ENCODE measurements around the gene ARMC3.
"Not testable (repeated sequence)": the region's sequence is repeated elsewhere in the genome, so short reads cannot be mapped to it uniquely, and the experiment has no call there.

ARMC3 gene

GRCh38 chr10:22899307-22899706, 28.5 kb upstream of the ARMC3 start:
- no peak for DNase-seq (ENCODE audit: low read depth)
- TF ChIP-seq CTCF (IDR thresholded peaks at IDR 0.05; ENCODE audit: control insufficient read depth, insufficient read depth, low read depth, low read length, missing control alignments): no peak
- H3K4me3 ChIP-seq (ENCODE audit: control insufficient read depth, low read depth, low read length): no peak overlapping the region

GRCh38 chr10:22899775-22900174, 28.1 kb upstream of the ARMC3 start:
- H3K4me3 ChIP-seq (ENCODE audit: control insufficient read depth, low read depth, low read length): no peak overlapping the region
- no peak for TF ChIP-seq CTCF (IDR thresholded peaks at IDR 0.05; ENCODE audit: control insufficient read depth, insufficient read depth, low read depth, low read length, missing control alignments)
- DNase-seq (ENCODE audit: low read depth): no peak

GRCh38 chr10:22900841-22901601, 26.8 kb upstream of the ARMC3 start:
- no peak for TF ChIP-seq CTCF (IDR thresholded peaks at IDR 0.05; ENCODE audit: control insufficient read depth, insufficient read depth, low read depth, low read length, missing control alignments)
- no peak for DNase-seq (ENCODE audit: low read depth)
- no peak overlapping the region for H3K4me3 ChIP-seq (ENCODE audit: control insufficient read depth, low read depth, low read length)

- not testable (repeated sequence) for H3K4me3 ChIP-seq (ENCODE audit: control insufficient read depth, low read depth, low read length); DNase-seq (ENCODE audit: low read depth)
Observed at GRCh38 chr10:22902147-22902546, 25.7 kb upstream of the ARMC3 start.

- DNase-seq (ENCODE audit: low read depth): no peak
- H3K4me3 ChIP-seq (ENCODE audit: control insufficient read depth, low read depth, low read length): no peak overlapping the region
- no peak for TF ChIP-seq CTCF (IDR thresholded peaks at IDR 0.05; ENCODE audit: control insufficient read depth, insufficient read depth, low read depth, low read length, missing control alignments)
Observed at GRCh38 chr10:22903694-22904093, 24.2 kb upstream of the ARMC3 start.

GRCh38 chr10:22906767-22907166, 21.1 kb upstream of the ARMC3 start:
- no peak for DNase-seq (ENCODE audit: low read depth)
- H3K4me3 ChIP-seq (ENCODE audit: control insufficient read depth, low read depth, low read length): no peak overlapping the region
- TF ChIP-seq CTCF (IDR thresholded peaks at IDR 0.05; ENCODE audit: control insufficient read depth, insufficient read depth, low read depth, low read length, missing control alignments): no peak

GRCh38 chr10:22908837-22909236, 19.0 kb upstream of the ARMC3 start:
- H3K4me3 ChIP-seq (ENCODE audit: control insufficient read depth, low read depth, low read length): no peak overlapping the region
- TF ChIP-seq CTCF (IDR thresholded peaks at IDR 0.05; ENCODE audit: control insufficient read depth, insufficient read depth, low read depth, low read length, missing control alignments): no peak
- no peak for DNase-seq (ENCODE audit: low read depth)

- H3K4me3 ChIP-seq (ENCODE audit: control insufficient read depth, low read depth, low read length); DNase-seq (ENCODE audit: low read depth): not testable (repeated sequence)
Observed at GRCh38 chr10:22909673-22910072, 18.2 kb upstream of the ARMC3 start.
